Neuron (in vitro differentiated cells): ENCODE data around the gene DPP7.

Experiments used
- H2AFZ ChIP-seq: one replicate; pipeline ENCODE4 v1.6.1; 2013; ENCODE audit warnings: low read depth, mild to moderate bottlenecking, inconsistent platforms, low read length, moderate library complexity
- H3K27me3 ChIP-seq: one replicate; pipeline ENCODE4 v1.6.1; 2013; ENCODE audit warnings: low read length; ENCODE audit not compliant: insufficient read depth
- H3K36me3 ChIP-seq: one replicate; pipeline ENCODE4 v1.6.1; 2013; ENCODE audit warnings: low read length; ENCODE audit not compliant: insufficient read depth
- H3K4me1 ChIP-seq: one replicate; pipeline ENCODE4 v1.6.1; 2013; ENCODE audit warnings: low read length; ENCODE audit not compliant: insufficient read depth
- H3K4me3 ChIP-seq: 2 replicates; pipeline ENCODE4 v1.5.1; 2013; ENCODE audit warnings: mild to moderate bottlenecking, low read length, moderate library complexity
- H3K9me3 ChIP-seq: one replicate; pipeline ENCODE4 v1.6.1; 2013; ENCODE audit warnings: low read length

The DPP7 gene

DNA sequence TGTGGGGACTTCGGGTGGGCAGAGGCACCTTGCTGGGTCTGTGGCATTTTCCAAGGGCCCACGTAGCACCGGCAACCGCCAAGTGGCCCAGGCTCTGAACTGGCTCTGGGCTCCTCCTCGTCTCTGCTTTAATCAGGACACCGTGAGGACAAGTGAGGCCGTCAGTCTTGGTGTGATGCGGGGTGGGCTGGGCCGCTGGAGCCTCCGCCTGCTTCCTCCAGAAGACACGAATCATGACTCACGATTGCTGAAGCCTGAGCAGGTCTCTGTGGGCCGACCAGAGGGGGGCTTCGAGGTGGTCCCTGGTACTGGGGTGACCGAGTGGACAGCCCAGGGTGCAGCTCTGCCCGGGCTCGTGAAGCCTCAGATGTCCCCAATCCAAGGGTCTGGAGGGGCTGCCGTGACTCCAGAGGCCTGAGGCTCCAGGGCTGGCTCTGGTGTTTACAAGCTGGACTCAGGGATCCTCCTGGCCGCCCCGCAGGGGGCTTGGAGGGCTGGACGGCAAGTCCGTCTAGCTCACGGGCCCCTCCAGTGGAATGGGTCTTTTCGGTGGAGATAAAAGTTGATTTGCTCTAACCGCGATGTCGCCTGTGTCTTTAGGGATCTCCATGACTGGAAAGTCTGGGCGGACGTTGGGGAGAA, 5.8 kb downstream of the DPP7 start:
- no peaks in the 10 kb centered on the region for H3K27me3 ChIP-seq
- H3K36me3 ChIP-seq = peaks cover 51% of the 10 kb centered on the region
- H2AFZ ChIP-seq = no peak overlapping the region
- H3K4me1 ChIP-seq = no peaks in the 10 kb centered on the region
- H3K9me3 ChIP-seq = no peaks in the 10 kb centered on the region
- H3K4me3 ChIP-seq = no peak overlapping the region

DNA sequence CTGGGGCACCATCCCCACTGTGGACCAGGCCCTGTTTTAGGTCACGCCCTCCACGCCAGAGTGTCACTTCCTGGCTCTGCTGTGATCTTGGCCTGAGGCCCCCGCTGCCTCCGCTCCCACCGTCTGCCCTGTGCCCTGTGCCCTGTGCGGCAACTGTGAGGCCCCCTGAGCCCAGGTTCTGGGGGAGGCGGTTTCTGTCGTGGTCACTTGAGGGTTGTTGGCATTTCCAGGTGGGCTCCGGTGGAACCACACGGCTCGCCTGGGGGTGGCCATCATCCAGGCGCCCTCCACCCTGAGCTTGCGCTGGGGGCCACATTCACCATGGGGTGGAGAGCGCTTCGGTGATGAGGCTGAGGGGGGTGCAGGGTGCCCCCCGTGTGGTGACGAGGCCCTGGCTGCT, 6.6 kb downstream of the DPP7 start:
- no peak overlapping the region for H2AFZ ChIP-seq
- H3K36me3 ChIP-seq = peaks cover 58% of the 10 kb centered on the region
- no peak overlapping the region for H3K4me3 ChIP-seq
- peaks cover 5% of the 10 kb centered on the region for H3K9me3 ChIP-seq
- H3K4me1 ChIP-seq = no peaks in the 10 kb centered on the region
- no peaks in the 10 kb centered on the region for H3K27me3 ChIP-seq

DNA sequence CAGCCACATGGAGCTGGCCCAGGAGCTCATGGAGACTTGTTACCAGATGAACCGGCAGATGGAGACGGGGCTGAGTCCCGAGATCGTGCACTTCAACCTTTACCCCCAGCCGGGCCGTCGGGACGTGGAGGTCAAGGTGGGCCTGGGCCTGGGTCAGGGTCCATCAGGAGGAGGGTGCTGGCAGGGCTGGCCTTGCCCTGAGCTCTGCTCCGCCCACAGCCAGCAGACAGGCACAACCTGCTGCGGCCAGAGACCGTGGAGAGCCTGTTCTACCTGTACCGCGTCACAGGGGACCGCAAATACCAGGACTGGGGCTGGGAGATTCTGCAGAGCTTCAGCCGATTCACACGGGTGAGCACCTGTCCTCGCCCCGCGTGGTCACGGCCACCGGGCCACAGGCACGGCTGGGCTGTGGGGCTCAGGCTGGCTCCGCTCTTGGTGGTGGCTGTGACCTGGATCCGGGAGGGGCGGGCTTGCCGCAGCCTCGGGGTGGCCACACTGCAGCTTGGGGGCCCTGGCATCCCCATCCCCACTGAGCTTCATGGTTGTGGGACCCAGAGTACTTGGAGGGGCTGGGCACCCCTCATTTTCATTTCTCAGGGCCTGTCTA, 7.1 kb downstream of the DPP7 start:
- no peak overlapping the region for H2AFZ ChIP-seq
- no peaks in the 10 kb centered on the region for H3K27me3 ChIP-seq
- H3K9me3 ChIP-seq = peaks cover 10% of the 10 kb centered on the region
- no peaks in the 10 kb centered on the region for H3K4me1 ChIP-seq
- peaks cover 64% of the 10 kb centered on the region for H3K36me3 ChIP-seq
- no peak overlapping the region for H3K4me3 ChIP-seq

DNA sequence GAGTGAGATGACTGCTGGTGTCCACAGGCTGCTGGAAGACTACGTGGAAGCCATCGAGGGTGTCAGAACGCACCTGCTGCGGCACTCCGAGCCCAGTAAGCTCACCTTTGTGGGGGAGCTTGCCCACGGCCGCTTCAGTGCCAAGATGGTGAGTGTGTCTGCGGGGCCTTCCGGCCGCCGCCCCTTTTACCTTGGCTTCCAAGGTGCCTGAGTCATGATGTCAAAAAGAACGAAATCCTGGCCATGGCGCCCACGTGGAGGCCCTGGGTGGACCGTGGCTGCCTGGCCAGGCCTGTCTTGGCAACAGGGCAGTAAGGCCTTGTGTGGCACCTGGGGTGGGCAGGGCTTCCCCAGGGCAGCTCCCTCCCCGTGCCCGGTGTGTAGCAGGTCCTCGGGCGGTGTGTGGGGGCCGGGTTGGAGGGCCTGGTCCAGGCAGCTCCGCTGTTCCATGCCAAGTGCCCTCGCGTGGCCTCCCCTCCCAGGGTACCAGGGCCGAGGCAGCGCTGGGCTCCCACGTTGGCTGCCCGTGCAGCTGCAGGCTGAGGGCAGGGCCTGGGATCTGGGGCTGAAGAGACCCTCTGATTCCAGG, 7.8 kb downstream of the DPP7 start:
- Histone ChIP-seq H2AFZ (no peak overlapping the region), H3K4me3 (no peak overlapping the region), H3K9me3 (peaks cover 17% of the 10 kb centered on the region), H3K27me3 (no peaks in the 10 kb centered on the region), H3K36me3 (peaks cover 71% of the 10 kb centered on the region), H3K4me1 (no peaks in the 10 kb centered on the region)

DNA sequence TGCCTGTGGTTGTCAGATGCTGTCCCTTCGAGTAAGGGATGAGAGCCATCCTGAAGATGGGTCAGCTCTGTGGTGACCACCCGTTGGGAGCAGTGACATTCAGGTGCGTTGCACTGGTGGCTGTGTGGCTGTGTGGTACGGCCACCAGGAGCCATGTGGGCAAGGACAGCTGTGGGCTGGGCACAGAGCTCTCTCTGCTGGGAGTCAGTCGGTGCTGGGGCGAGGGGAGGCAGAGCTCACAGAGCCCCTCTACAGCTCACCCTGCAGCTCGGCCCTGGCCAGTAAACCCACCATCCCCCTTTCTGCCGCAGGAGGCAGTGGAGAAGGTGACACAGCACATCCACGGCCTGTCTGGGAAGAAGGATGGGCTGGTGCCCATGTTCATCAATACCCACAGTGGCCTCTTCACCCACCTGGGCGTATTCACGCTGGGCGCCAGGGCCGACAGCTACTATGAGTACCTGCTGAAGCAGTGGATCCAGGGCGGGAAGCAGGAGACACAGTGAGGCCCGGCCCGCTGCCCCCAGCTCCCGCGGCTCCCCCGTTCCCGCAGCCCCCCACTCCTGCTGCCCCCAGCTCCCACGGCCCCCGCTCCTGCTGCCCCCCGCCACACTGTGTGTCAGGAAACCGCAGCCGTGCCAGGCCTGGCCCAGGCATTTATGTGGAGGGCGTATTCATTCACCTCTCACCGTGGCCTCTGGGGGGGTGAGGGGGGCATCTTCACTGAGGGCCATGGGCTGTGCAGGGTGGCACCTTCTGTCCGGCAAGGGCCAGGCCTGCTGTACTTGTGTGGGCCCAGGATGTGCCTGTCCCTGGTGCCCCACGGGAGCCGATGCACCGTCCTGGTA, 8.5 kb downstream of the DPP7 start:
- Histone ChIP-seq H2AFZ (no peak overlapping the region), H3K9me3 (peaks cover 21% of the 10 kb centered on the region), H3K36me3 (peaks cover 78% of the 10 kb centered on the region), H3K27me3 (no peaks in the 10 kb centered on the region), H3K4me3 (no peak overlapping the region), H3K4me1 (no peaks in the 10 kb centered on the region)

DNA sequence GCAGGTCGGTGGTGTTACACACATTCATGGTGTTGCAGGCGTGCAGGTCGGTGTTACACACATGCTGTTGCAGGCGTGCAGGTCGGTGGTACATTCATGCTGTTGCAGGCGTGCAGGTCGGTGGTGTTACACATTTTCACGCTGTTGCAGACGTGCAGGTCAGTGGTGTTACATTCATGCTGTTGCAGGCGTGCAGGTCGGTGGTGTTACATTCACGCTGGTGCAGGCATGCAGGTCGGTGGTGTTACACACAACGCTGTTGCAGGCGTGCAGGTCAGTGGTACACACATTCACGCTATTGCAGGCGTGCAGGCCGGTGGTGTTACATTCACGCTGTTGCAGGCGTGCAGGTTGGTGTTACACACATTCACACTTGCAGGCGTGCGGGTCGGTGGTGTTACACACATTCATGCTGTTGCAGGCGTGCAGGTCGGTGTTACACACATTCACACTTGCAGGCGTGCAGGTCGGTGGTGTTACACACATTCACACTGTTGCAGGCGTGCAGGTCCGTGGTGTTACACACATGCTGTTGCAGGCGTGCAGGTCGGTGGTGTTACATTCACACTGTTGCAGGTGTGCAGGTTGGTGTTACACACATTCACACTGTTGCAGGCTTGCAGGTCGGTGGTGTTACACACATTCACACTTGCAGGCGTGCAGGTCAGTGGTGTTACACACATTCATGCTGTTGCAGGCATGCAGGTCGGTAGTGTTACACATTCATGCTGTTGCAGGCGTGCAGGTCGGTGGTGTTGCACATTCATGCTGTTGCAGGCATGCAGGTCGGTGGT, 11.1 kb downstream of the DPP7 start:
- H3K4me3 ChIP-seq = no peak overlapping the region
- no peaks in the 10 kb centered on the region for H3K27me3 ChIP-seq
- no peaks in the 10 kb centered on the region for H3K4me1 ChIP-seq
- peaks cover 78% of the 10 kb centered on the region for H3K36me3 ChIP-seq
- H2AFZ ChIP-seq = no peak overlapping the region
- peaks cover 21% of the 10 kb centered on the region for H3K9me3 ChIP-seq

DNA sequence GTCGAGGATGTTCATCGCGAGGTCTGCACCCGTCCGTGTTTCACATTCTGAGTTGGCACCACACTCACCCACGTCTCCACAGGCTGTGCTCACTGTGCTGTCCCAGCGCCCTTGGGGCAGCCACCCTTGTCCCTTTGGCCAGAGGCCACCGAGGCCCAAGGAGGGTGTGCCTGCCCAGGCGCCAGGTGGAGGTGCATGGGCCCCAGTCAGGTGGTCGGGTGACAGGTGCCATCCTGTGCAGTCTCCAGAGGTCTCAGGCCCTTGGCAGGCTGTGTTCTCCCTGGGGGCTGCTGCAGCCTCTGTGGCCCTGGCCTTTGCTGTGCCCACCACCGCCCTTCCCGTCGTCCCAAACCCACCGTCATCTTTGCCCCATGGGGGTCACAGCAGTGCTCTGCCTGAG, 15.3 kb downstream of the DPP7 start:
- no peak overlapping the region for H2AFZ ChIP-seq
- peaks cover 76% of the 10 kb centered on the region for H3K36me3 ChIP-seq
- H3K4me1 ChIP-seq = no peaks in the 10 kb centered on the region
- H3K9me3 ChIP-seq = peaks cover 21% of the 10 kb centered on the region
- H3K4me3 ChIP-seq = no peak overlapping the region
- H3K27me3 ChIP-seq = no peaks in the 10 kb centered on the region

DNA sequence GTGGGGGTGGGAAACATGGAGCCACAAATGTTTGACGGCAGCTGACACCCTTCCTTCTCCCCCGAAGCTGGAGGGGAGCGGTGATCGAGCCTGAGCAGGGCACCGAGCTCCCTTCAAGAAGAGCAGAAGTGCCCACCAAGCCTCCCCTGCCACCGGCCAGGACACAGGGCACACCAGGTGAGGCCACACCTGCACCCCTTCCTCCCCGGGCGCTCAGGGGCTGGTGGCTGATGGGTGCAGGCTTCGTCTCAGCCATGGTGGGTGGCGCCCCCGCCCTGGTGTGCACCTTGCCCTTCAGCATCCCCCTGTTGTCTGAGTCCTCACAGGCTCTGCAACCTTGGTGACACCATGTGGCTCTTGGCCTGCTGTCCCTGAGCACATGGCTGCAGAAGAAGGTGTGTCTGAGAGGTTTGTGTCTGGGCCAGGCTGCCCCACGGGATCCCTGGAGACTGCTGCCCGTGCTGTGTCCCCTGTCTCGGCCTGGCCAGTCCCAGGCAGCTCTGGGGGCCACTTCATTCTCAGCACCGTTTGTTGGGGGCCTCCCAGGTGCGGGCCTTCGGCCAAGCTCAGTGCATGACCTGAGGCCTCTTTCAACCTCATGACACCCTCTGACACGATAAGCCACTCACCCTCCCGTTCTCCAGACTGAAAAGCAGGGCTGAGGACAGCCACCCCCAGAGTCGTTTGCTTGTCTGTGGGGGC, 16.6 kb downstream of the DPP7 start:
- H3K4me3 ChIP-seq = no peak overlapping the region
- H2AFZ ChIP-seq = no peak overlapping the region
- H3K9me3 ChIP-seq = peaks cover 16% of the 10 kb centered on the region
- H3K4me1 ChIP-seq = no peaks in the 10 kb centered on the region
- H3K36me3 ChIP-seq = peaks cover 65% of the 10 kb centered on the region
- H3K27me3 ChIP-seq = no peaks in the 10 kb centered on the region

DNA sequence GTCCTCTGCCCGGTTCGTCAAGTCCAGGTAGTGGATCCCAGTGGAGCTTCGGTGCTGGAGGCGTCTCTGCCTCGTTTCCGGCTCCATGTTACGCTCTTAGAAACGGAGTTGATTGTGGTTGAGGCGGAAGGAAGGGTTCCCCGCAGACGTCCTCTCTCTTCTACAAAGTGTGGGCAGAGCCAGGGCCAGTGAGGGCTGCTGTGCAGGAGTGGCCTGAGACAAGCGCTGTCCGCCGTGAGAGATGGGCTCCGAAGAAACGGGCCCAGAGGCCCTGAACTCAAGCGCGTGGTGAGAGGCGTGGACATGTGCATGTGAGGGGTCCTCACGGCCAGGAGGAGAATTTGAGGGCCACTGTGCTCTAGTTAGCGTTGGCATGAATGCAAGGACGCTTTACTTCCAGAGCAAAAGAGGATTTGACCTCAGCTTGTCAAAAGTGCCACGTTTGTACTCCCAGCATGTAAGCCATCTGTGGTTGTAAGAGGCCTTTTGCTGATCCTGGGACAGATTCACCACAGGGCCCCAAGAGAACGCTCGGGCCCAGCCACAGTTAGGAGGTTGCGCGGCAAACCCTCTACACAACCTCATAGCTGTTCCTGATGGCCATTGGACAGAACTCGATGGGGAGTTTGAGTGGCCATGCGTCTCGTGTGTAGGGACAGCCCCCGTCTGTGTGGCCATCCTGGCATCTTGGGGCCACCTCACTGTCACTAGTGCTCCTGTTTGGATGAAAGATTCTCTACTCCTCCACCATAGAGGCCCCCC, 17.6 kb downstream of the DPP7 start:
- Histone ChIP-seq H3K9me3 (peaks cover 6% of the 10 kb centered on the region), H2AFZ (no peak overlapping the region), H3K36me3 (peaks cover 58% of the 10 kb centered on the region), H3K4me1 (no peaks in the 10 kb centered on the region), H3K4me3 (no peak overlapping the region), H3K27me3 (no peaks in the 10 kb centered on the region)

DNA sequence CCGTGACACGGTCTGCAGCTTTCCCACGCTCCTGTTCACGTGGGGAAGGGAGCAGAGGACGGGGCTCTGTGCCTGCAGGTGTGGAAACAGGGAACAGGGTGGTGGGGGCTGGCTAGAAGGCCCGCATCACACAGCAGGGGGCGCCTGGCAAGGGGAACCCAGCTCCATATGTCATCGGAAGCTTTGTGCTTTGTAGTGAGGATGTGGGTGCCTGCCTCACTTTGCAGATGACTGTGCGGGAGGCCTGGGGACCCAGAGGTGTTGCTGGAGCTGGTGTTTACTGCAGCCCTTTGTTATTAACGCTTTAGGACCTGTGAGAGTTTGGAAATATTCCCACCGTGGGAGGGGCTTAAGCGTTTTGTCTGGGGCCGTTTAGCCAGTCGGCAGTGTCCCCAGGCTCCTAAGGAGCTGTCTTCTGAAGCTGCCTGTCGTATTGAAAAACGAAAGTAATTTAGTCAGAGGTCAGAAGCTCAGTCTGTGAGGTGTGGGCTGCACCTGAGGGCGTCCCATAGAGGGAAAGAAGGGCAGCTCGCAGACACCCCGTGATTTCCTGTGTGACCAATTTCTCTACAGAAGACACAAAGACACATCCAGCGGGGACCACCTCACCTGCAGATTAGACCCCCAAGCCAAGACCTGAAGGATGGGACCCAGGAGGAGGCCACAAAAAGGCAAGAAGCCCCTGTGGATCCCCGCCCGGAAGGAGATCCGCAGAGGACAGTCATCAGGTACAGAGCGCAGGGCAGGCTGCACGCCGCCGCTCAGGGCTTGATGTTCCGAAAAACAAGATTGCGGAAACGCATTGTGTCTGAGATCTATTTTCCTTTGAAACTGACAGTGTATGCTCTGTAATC, 18.6 kb downstream of the DPP7 start:
- no peaks in the 10 kb centered on the region for H3K27me3 ChIP-seq
- H2AFZ ChIP-seq = no peak overlapping the region
- no peaks in the 10 kb centered on the region for H3K9me3 ChIP-seq
- no peaks in the 10 kb centered on the region for H3K4me1 ChIP-seq
- peaks cover 48% of the 10 kb centered on the region for H3K36me3 ChIP-seq
- H3K4me3 ChIP-seq = no peak overlapping the region

DNA sequence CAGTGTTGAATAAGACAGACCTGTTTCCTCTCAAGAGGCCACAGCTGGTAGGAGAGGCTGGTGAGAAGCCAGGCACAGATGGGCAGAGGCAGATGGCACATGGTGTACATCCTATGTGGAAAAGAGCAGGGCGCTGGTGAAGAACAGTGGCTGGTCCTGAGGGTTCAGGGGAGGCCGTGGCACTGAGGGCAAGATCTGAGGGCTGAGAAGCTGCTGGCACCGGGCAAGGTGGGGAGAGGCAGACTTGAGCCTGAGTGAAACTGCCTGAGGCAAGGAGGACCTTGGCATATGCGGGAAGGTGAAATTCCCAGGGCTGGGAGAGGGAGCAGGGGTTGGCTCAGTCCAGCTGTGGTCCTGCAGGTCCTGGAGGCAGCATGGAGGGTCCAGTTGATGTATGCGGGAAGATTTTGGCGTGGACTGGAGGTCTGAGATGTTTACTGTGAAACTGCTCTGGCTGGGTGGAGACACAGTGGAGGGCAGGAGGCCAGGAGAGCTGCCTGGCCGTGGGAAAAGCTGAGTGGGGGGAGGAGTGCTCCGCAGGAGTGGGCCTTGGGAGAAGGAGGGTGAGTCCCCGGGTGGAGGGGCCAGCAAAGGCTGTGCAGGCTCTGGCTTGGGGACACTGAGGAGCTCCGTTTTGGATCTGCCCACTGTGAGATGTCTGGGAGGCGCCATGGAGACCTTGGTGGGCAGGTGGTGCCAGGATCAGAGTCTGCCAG, 25.1 kb downstream of the DPP7 start:
- Histone ChIP-seq H2AFZ (no peak overlapping the region), H3K36me3 (peaks cover 11% of the 10 kb centered on the region), H3K27me3 (no peaks in the 10 kb centered on the region), H3K4me3 (no peak overlapping the region), H3K4me1 (peaks cover 15% of the 10 kb centered on the region), H3K9me3 (no peaks in the 10 kb centered on the region)
